Measurements from ENCODE around the gene ABHD14A. TPM values are rescaled to one million over a fixed set of nuclear protein-coding genes. Genes with fewer than 3 reads are reported as not detected.

The ABHD14A gene
- total RNA-seq, 3 donors from 2014 or later: 11.8 to 19.7 (median 12.6) TPM

- no peak for DNase-seq
- no peak overlapping the region for H3K4me3 Mint-ChIP-seq
Observed at GRCh38 chr3:51997935-51998596, 23.2 kb downstream of the ABHD14A start.

GRCh38 chr3:51998774-51999173 is 23.9 kb downstream of the ABHD14A start:
- no peak overlapping the region for H3K4me3 Mint-ChIP-seq
- no peaks in the 10 kb centered on the region for H3K27me3 Mint-ChIP-seq (ENCODE audit: low read depth)
- peaks cover 19% of the 10 kb centered on the region for H3K4me1 Mint-ChIP-seq (ENCODE audit: low read depth)
- no peaks in the 10 kb centered on the region for H3K9me3 Mint-ChIP-seq
- DNase-seq: no peak
- H3K36me3 Mint-ChIP-seq (ENCODE audit: insufficient read depth): peaks cover 19% of the 10 kb centered on the region
- ATAC-seq: no peak

More at GRCh38 chr3:51997935-51998596, 23.2 kb downstream of the ABHD14A start:
- ATAC-seq: no peak
- H3K4me1 Mint-ChIP-seq (ENCODE audit: low read depth): peaks cover 25% of the 10 kb centered on the region
- no peaks in the 10 kb centered on the region for H3K9me3 Mint-ChIP-seq
- no peaks in the 10 kb centered on the region for H3K27me3 Mint-ChIP-seq (ENCODE audit: low read depth)
- peaks cover 24% of the 10 kb centered on the region for H3K36me3 Mint-ChIP-seq (ENCODE audit: insufficient read depth)

- DNase-seq: no peak
- Mint-ChIP-seq H3K4me1 (ENCODE audit: low read depth) (peaks cover 9% of the 10 kb centered on the region), H3K9me3 (no peaks in the 10 kb centered on the region), H3K27me3 (ENCODE audit: low read depth) (no peaks in the 10 kb centered on the region), H3K36me3 (ENCODE audit: insufficient read depth) (peaks cover 9% of the 10 kb centered on the region), H3K4me3 (no peak overlapping the region)
- no peak for ATAC-seq
Observed at GRCh38 chr3:51999846-52000245, 25.0 kb downstream of the ABHD14A start.

- Mint-ChIP-seq H3K27me3 (ENCODE audit: low read depth) (no peaks in the 10 kb centered on the region), H3K4me3 (no peak overlapping the region), H3K4me1 (ENCODE audit: low read depth) (peaks cover 15% of the 10 kb centered on the region), H3K9me3 (no peaks in the 10 kb centered on the region), H3K36me3 (ENCODE audit: insufficient read depth) (no peaks in the 10 kb centered on the region)
- ATAC-seq (peak; percentile 98 to 100), DNase-seq (peak; percentile 82)
Observed at GRCh38 chr3:52001443-52001974, 26.6 kb downstream of the ABHD14A start.

GRCh38 chr3:52002748-52003147 is 27.9 kb downstream of the ABHD14A start:
- Mint-ChIP-seq H3K27me3 (ENCODE audit: low read depth) (no peaks in the 10 kb centered on the region), H3K36me3 (ENCODE audit: insufficient read depth) (no peaks in the 10 kb centered on the region), H3K4me3 (no peak overlapping the region), H3K4me1 (ENCODE audit: low read depth) (peaks cover 15% of the 10 kb centered on the region), H3K9me3 (no peaks in the 10 kb centered on the region)
- DNase-seq: no peak
- no peak for ATAC-seq

- Mint-ChIP-seq H3K4me3 (no peak overlapping the region), H3K4me1 (ENCODE audit: low read depth) (peaks cover 15% of the 10 kb centered on the region), H3K27me3 (ENCODE audit: low read depth) (no peaks in the 10 kb centered on the region), H3K9me3 (no peaks in the 10 kb centered on the region), H3K36me3 (ENCODE audit: insufficient read depth) (no peaks in the 10 kb centered on the region)
- no peak for DNase-seq
- ATAC-seq: no peak
Observed at GRCh38 chr3:52004163-52004787, 29.4 kb downstream of the ABHD14A start.

- Mint-ChIP-seq H3K36me3 (ENCODE audit: insufficient read depth) (no peaks in the 10 kb centered on the region), H3K27me3 (ENCODE audit: low read depth) (no peaks in the 10 kb centered on the region), H3K9me3 (no peaks in the 10 kb centered on the region), H3K4me3 (no peak overlapping the region), H3K4me1 (ENCODE audit: low read depth) (peaks cover 15% of the 10 kb centered on the region)
- DNase-seq (no peak), ATAC-seq (no peak)
Observed at GRCh38 chr3:52004906-52005395, 30.1 kb downstream of the ABHD14A start.

- Mint-ChIP-seq H3K4me1 (ENCODE audit: low read depth) (peaks cover 15% of the 10 kb centered on the region), H3K9me3 (no peaks in the 10 kb centered on the region), H3K36me3 (ENCODE audit: insufficient read depth) (no peaks in the 10 kb centered on the region), H3K27me3 (ENCODE audit: low read depth) (no peaks in the 10 kb centered on the region), H3K4me3 (no peak overlapping the region)
- DNase-seq (no peak), ATAC-seq (no peak)
Observed at GRCh38 chr3:52005571-52005986, 30.7 kb downstream of the ABHD14A start.

GRCh38 chr3:52006017-52006819 is 31.4 kb downstream of the ABHD14A start:
- Mint-ChIP-seq H3K27me3 (ENCODE audit: low read depth) (no peaks in the 10 kb centered on the region), H3K36me3 (ENCODE audit: insufficient read depth) (no peaks in the 10 kb centered on the region), H3K4me1 (ENCODE audit: low read depth) (peaks cover 15% of the 10 kb centered on the region), H3K9me3 (no peaks in the 10 kb centered on the region), H3K4me3 (no peak overlapping the region)
- DNase-seq (no peak), ATAC-seq (no peak)

GRCh38 chr3:52006820-52007133 is 31.9 kb downstream of the ABHD14A start:
- no peak for DNase-seq
- no peaks in the 10 kb centered on the region for H3K27me3 Mint-ChIP-seq (ENCODE audit: low read depth)
- no peak for ATAC-seq
- no peaks in the 10 kb centered on the region for H3K9me3 Mint-ChIP-seq
- H3K36me3 Mint-ChIP-seq (ENCODE audit: insufficient read depth): no peaks in the 10 kb centered on the region
- peaks cover 11% of the 10 kb centered on the region for H3K4me1 Mint-ChIP-seq (ENCODE audit: low read depth)
- no peak overlapping the region for H3K4me3 Mint-ChIP-seq

GRCh38 chr3:52007291-52007690 is 32.4 kb downstream of the ABHD14A start:
- no peak overlapping the region for H3K4me3 Mint-ChIP-seq
- peaks cover 8% of the 10 kb centered on the region for H3K4me1 Mint-ChIP-seq (ENCODE audit: low read depth)
- ATAC-seq (no peak), DNase-seq (no peak)
- H3K36me3 Mint-ChIP-seq (ENCODE audit: insufficient read depth): no peaks in the 10 kb centered on the region
- H3K27me3 Mint-ChIP-seq (ENCODE audit: low read depth): no peaks in the 10 kb centered on the region
- no peaks in the 10 kb centered on the region for H3K9me3 Mint-ChIP-seq

GRCh38 chr3:52010431-52010830 is 35.6 kb downstream of the ABHD14A start:
- Mint-ChIP-seq H3K36me3 (ENCODE audit: insufficient read depth) (no peaks in the 10 kb centered on the region), H3K4me3 (no peak overlapping the region), H3K4me1 (ENCODE audit: low read depth) (peaks cover 8% of the 10 kb centered on the region), H3K9me3 (no peaks in the 10 kb centered on the region), H3K27me3 (ENCODE audit: low read depth) (no peaks in the 10 kb centered on the region)
- DNase-seq: no peak
- ATAC-seq: no peak

GRCh38 chr3:52012699-52013098 is 37.8 kb downstream of the ABHD14A start:
- Mint-ChIP-seq H3K9me3 (no peaks in the 10 kb centered on the region), H3K4me3 (no peak overlapping the region), H3K4me1 (ENCODE audit: low read depth) (no peaks in the 10 kb centered on the region), H3K36me3 (ENCODE audit: insufficient read depth) (no peaks in the 10 kb centered on the region), H3K27me3 (ENCODE audit: low read depth) (no peaks in the 10 kb centered on the region)
- ATAC-seq (no peak), DNase-seq (no peak)

- Mint-ChIP-seq H3K27me3 (ENCODE audit: low read depth) (no peaks in the 10 kb centered on the region), H3K36me3 (ENCODE audit: insufficient read depth) (no peaks in the 10 kb centered on the region), H3K4me3 (no peak overlapping the region), H3K9me3 (no peaks in the 10 kb centered on the region), H3K4me1 (ENCODE audit: low read depth) (no peaks in the 10 kb centered on the region)
- ATAC-seq (no peak), DNase-seq (no peak)
Observed at GRCh38 chr3:52013802-52014598, 39.1 kb downstream of the ABHD14A start.

Measured in activated T-cell treated with anti-CD3 and anti-CD28 coated beads, Interleukin-2, amount 50 U/mL, for 4 hours (primary cell).